B cell (primary cell): ENCODE results near the gene RAB12. TPM values are rescaled to one million over a fixed set of nuclear protein-coding genes. Genes with fewer than 3 reads are reported as not detected.

Experiments
- ATAC-seq: fragments of 200-7000 bp; cut with Tn5 transposase; one replicate; pipeline ENCODE4 v1.10.0; 2021; ENCODE audit warnings: low read depth, mild to moderate bottlenecking, moderate number of reproducible peaks, moderate library complexity
- CTCF ChIA-PET: fragments of 350-600 bp; sonication (Branson Sonifier 250); formaldehyde crosslinking; loops from one replicate; lab custom pipeline; 2021; ENCODE audit warnings: antibody characterized with exemption, inconsistent platforms; lab: Charles Lee
- POLR2A ChIA-PET: fragments of 350-600 bp; sonication (Branson Sonifier 250); formaldehyde crosslinking; loops from one replicate; lab custom pipeline; 2021; ENCODE audit warnings: antibody characterized with exemption; lab: Charles Lee
- DNase-seq: peaks from one replicate; pipeline ENCODE4 v3.0.0; 2013
- H2AFZ ChIP-seq: 2 replicates; pipeline ENCODE4 v1.6.1; 2012; ENCODE audit warnings: mild to moderate bottlenecking, low read depth, low read length; ENCODE audit not compliant: insufficient read depth, poor library complexity, severe bottlenecking
- H3K27ac ChIP-seq, 2 donors: 1 replicate in 1 of 2; 2 replicates in 1 of 2; pipeline ENCODE4 v1.5.1; 2012 to 2013; ENCODE audit warnings: low read length in 2 of 2, mild to moderate bottlenecking in 2 of 2, moderate library complexity in 1 of 2
- H3K27me3 ChIP-seq, 4 experiments: fragments of 200-600 bp in 1 of 4; sonication (generic) in 1 of 4; replicated peaks in 1 of 4; 1 replicate in 2 of 4; 2 replicates in 2 of 4; pipeline versions ENCODE4 v1.6.1 to v1.7.0; 2013 to 2016; ENCODE audit warnings: low read length in 3 of 4, mild to moderate bottlenecking in 2 of 4, mixed read lengths in 1 of 4, moderate library complexity in 1 of 4; ENCODE audit not compliant: insufficient read depth in 4 of 4, control insufficient read depth in 3 of 4; ENCODE audit errors: control extremely low read depth in 1 of 4
- H3K36me3 ChIP-seq, 2 experiments: replicated peaks in 1 of 2; 1 replicate in 1 of 2; 2 replicates in 1 of 2; pipeline versions ENCODE4 v1.6.1 to v1.7.1; 2013; ENCODE audit warnings: low read length in 1 of 2; ENCODE audit not compliant: insufficient read depth in 2 of 2, control insufficient read depth in 1 of 2; ENCODE audit errors: control extremely low read depth in 1 of 2, extremely low read depth in 1 of 2
- H3K4me1 ChIP-seq, 2 donors: fragments of 200-600 bp in 1 of 2; sonication (generic) in 1 of 2; 1 replicate in 1 of 2; 2 replicates in 1 of 2; pipeline versions ENCODE4 v1.5.1 to v1.6.1; 2013 to 2017; ENCODE audit warnings: low read length in 2 of 2; ENCODE audit not compliant: control insufficient read depth in 2 of 2, insufficient read depth in 2 of 2
- H3K4me2 ChIP-seq: replicated peaks from 2 replicates; pipeline ENCODE3; 2012; ENCODE audit warnings: mild to moderate bottlenecking, low read depth, low read length; ENCODE audit not compliant: poor library complexity, severe bottlenecking
- H3K4me3 ChIP-seq, 5 experiments: fragments of 200-600 bp in 1 of 5; sonication (generic) in 1 of 5; 1 replicate in 3 of 5; 2 replicates in 2 of 5; pipeline versions ENCODE4 v1.5.1 to v1.7.0; 2011 to 2016; ENCODE audit warnings: low read length in 4 of 5, mild to moderate bottlenecking in 4 of 5, low read depth in 2 of 5, control low read depth in 1 of 5, moderate library complexity in 1 of 5; ENCODE audit not compliant: insufficient read depth in 1 of 5; ENCODE audit errors: control extremely low read depth in 1 of 5, extremely low read depth in 1 of 5
- H3K79me2 ChIP-seq: fragments of 200-600 bp; sonication (generic); one replicate; pipeline ENCODE4 v1.6.0; 2016; ENCODE audit warnings: low read length; ENCODE audit not compliant: control insufficient read depth, insufficient read depth
- H3K9ac ChIP-seq: fragments of 200-600 bp; sonication (generic); 2 replicates; pipeline ENCODE4 v1.6.1; 2017; ENCODE audit warnings: mild to moderate bottlenecking, low read length, moderate library complexity
- H3K9me3 ChIP-seq, 3 donors: one replicate each; pipeline versions ENCODE4 v1.6.1 to v1.7.1; 2013; ENCODE audit warnings: low read length in 2 of 3; ENCODE audit not compliant: control insufficient read depth in 2 of 3, insufficient read depth in 1 of 3; ENCODE audit errors: control extremely low read depth in 1 of 3
- H4K20me1 ChIP-seq: 2 replicates; pipeline ENCODE4 v1.6.0; 2012; ENCODE audit warnings: mild to moderate bottlenecking, low read length; ENCODE audit not compliant: insufficient read depth, control insufficient read depth, poor library complexity, severe bottlenecking
- H3K27ac Mint-ChIP-seq: one replicate; pipeline ENCODE4 v1.8.0; 2021; ENCODE audit warnings: mixed read lengths
- H3K27me3 Mint-ChIP-seq: one replicate; pipeline ENCODE4 v1.8.0; 2021; ENCODE audit warnings: mixed read lengths
- H3K4me1 Mint-ChIP-seq: one replicate; pipeline ENCODE4 v1.8.0; 2021; ENCODE audit warnings: mixed read lengths
- H3K4me3 Mint-ChIP-seq: one replicate; pipeline ENCODE4 v1.8.0; 2021; ENCODE audit warnings: mixed read lengths
- H3K9me3 Mint-ChIP-seq: one replicate; pipeline ENCODE4 v1.8.0; 2022; ENCODE audit warnings: mixed read lengths; ENCODE audit not compliant: insufficient read depth
- CTCF ChIP-seq: fragments of 200-600 bp; IDR thresholded peaks from one replicate; pipeline ENCODE4 v1.8.0; 2022; ENCODE audit warnings: antibody characterized with exemption, mild to moderate bottlenecking
- EZH2 ChIP-seq: IDR thresholded peaks from 2 replicates; pipeline ENCODE4 v1.6.1; 2012; ENCODE audit warnings: borderline replicate concordance, low read depth, mild to moderate bottlenecking, moderate library complexity, low read length; ENCODE audit not compliant: insufficient read depth, poor library complexity, severe bottlenecking
- WGBS: methylation state at CpG from one replicate; pipeline ENCODE4 v1.1.5; 2013; ENCODE audit warnings: missing lambda C conversion rate; ENCODE audit not compliant: insufficient coverage; 5-methylcytosine and 5-hydroxymethylcytosine counted together
- intact Hi-C: fragments of 100-400 bp; cut with micrococcal nuclease; formaldehyde crosslinking; loops from one replicate; pipeline ENCODE4 v1.10.0; 2022
- polyA plus RNA-seq: library from polyadenylated mRNA; depleted of rRNA; stranded (reverse); fragments of >200 nt; gene quantifications from 2 replicates; pipeline ENCODE4 v1.2.3, GENCODE V29; 2012
- total RNA-seq, 2 donors: library from RNA; stranded (reverse); fragments of 120-200 nt in 1 of 2; gene quantifications; 1 replicate in 1 of 2; 2 replicates in 1 of 2; pipeline versions ENCODE4 v1.2.3 to v1.2.4, GENCODE V29; 2013 to 2022

RAB12 gene
- total and polyA plus RNA-seq, 2 donors (not counting 1 experiment from before 2014, with no cell fraction given) = 12.8 to 38.7 TPM

GRCh38 chr18:8658858-8659485, 49.7 kb downstream of the RAB12 start:
- H4K20me1 ChIP-seq = no peaks in the 10 kb centered on the region
- H3K27me3 Mint-ChIP-seq = peaks cover 4% of the 10 kb centered on the region
- intact Hi-C loops = loop anchor here (10.0 kb wide), 1 partner anchor 856 kb away; no protein-coding TSS in a partner anchor
- no peak overlapping the region for H2AFZ ChIP-seq
- no peak for DNase-seq
- H3K9ac ChIP-seq = no peak overlapping the region
- no peak overlapping the region for H3K27ac Mint-ChIP-seq
- ATAC-seq = no peak
- no peaks in the 10 kb centered on the region for H3K9me3 ChIP-seq
- no peak overlapping the region for H3K4me3 ChIP-seq
- TF ChIP-seq EZH2 (no peak), CTCF (no peak)
- H3K36me3 ChIP-seq = no peaks in the 10 kb centered on the region
- ChIA-PET CTCF (interaction anchor here (0.7 to 15.3 kb wide), 2 partner anchors 9 to 326 kb away, joined by 3 to 283 read pairs; no protein-coding TSS in a partner anchor), POLR2A (interaction anchor here (0.6 kb wide), 1 partner anchor 1310 kb away, joined by 3 read pairs; no protein-coding TSS in a partner anchor)
- no peak overlapping the region for H3K27ac ChIP-seq
- peaks cover 0 to 8% (median 3%) of the 10 kb centered on the region in 4 experiments for H3K27me3 ChIP-seq
- H3K4me3 Mint-ChIP-seq = no peak overlapping the region
- H3K4me1 ChIP-seq = peaks cover 8 to 10% of the 10 kb centered on the region in 2 donors
- H3K9me3 Mint-ChIP-seq = no peaks in the 10 kb centered on the region
- peaks cover 9% of the 10 kb centered on the region for H3K4me1 Mint-ChIP-seq
- WGBS = 94% methylated on average over 21 of the region's 31 CpGs
- H3K4me2 ChIP-seq = no peak overlapping the region
- no peaks in the 10 kb centered on the region for H3K79me2 ChIP-seq

GRCh38 chr18:8659609-8660242, 50.5 kb downstream of the RAB12 start:
- Histone ChIP-seq H3K4me3 (no peak overlapping the region), H3K4me2 (no peak overlapping the region), H3K27ac (no peak overlapping the region), H3K27me3 (peaks cover 0 to 8% (median 3%) of the 10 kb centered on the region in 4 experiments), H3K79me2 (no peaks in the 10 kb centered on the region), H2AFZ (no peak overlapping the region), H4K20me1 (no peaks in the 10 kb centered on the region), H3K4me1 (peaks cover 8 to 10% of the 10 kb centered on the region in 2 donors), H3K36me3 (no peaks in the 10 kb centered on the region), H3K9me3 (no peaks in the 10 kb centered on the region), H3K9ac (no peak overlapping the region)
- no peak overlapping the region for H3K4me3 Mint-ChIP-seq
- TF ChIP-seq CTCF = no peak
- H3K27ac Mint-ChIP-seq = no peak overlapping the region
- ATAC-seq = no peak
- H3K9me3 Mint-ChIP-seq = no peaks in the 10 kb centered on the region
- DNase-seq = no peak
- H3K27me3 Mint-ChIP-seq = peaks cover 4% of the 10 kb centered on the region
- H3K4me1 Mint-ChIP-seq = peaks cover 9% of the 10 kb centered on the region
- ChIA-PET POLR2A (no interaction called here), CTCF (interaction anchor here (0.7 to 15.3 kb wide), 3 partner anchors 7 to 325 kb away, joined by 3 to 283 read pairs (median 5); no protein-coding TSS in a partner anchor)
- intact Hi-C loops = loop anchor here (10.0 kb wide), 1 partner anchor 855 kb away; no protein-coding TSS in a partner anchor
- 96% methylated on average over 31 of the region's 36 CpGs for WGBS
